Endothelial cell of umbilical vein (primary cell): ENCODE data around the gene ALDH1A3.

Experiments used
- TF ChIP-seq, protein P1 (sequence below), 2 donors: IDR thresholded peaks; 1 replicate in 1 of 2; 2 replicates in 1 of 2; pipeline ENCODE4 v1.5.1; 2011; ENCODE audit warnings: low read length in 2 of 2, mild to moderate bottlenecking in 2 of 2, moderate library complexity in 2 of 2, control low read depth in 1 of 2, inconsistent platforms in 1 of 2, low read depth in 1 of 2; ENCODE audit not compliant: insufficient read depth in 1 of 2; ENCODE audit errors: extremely low read depth in 1 of 2
- TF ChIP-seq, protein P2 (sequence below): IDR thresholded peaks from 2 replicates; pipeline ENCODE4 v1.6.1; 2011; ENCODE audit not compliant: insufficient read depth, insufficient read length

DNA sequence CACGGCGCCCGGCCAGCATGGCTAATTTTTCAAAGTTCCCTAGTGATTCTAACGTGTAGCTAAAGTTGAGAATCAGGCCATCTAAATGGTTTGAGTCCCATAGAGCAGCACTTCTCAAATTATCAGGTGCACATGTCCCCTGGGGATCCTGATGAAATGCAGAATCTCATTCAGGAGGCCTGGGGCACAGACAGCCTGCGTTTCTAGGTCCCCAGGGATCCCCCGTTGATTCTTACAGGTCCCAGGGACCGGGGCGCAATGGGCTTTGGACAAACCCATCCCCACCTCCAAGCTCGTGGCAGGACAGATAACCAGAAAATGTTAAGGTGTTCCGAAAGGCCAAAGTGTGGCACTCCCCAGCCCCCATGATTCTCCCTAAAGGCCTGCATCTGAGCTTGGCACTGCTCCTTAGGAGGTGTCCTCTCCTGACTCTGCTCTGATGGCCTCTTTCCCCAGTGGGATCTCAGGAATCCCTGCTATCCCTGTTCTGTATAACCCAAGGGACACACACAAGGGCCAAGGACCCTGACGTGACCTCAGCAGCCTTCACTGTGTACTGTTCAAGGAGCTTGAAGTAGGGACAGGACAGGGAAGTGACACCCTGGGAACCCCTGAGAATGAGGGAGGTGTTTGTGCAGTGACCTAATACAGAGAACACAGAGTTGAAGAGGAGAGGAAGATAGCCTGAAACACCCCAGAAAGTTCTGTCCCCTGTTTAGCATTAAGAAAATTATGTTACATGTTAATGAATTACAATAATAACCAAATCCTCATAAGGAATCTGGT is 47.5 kb downstream of the ALDH1A3 start:
- TF ChIP-seq, protein P1, sequence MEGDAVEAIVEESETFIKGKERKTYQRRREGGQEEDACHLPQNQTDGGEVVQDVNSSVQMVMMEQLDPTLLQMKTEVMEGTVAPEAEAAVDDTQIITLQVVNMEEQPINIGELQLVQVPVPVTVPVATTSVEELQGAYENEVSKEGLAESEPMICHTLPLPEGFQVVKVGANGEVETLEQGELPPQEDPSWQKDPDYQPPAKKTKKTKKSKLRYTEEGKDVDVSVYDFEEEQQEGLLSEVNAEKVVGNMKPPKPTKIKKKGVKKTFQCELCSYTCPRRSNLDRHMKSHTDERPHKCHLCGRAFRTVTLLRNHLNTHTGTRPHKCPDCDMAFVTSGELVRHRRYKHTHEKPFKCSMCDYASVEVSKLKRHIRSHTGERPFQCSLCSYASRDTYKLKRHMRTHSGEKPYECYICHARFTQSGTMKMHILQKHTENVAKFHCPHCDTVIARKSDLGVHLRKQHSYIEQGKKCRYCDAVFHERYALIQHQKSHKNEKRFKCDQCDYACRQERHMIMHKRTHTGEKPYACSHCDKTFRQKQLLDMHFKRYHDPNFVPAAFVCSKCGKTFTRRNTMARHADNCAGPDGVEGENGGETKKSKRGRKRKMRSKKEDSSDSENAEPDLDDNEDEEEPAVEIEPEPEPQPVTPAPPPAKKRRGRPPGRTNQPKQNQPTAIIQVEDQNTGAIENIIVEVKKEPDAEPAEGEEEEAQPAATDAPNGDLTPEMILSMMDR (IDR thresholded peaks at IDR 0.05; ENCODE audit: extremely low read depth in 1 of 2, insufficient read depth in 1 of 2, low read depth in 1 of 2, low read length in 2 of 2), result no peak
- TF ChIP-seq, protein P2, sequence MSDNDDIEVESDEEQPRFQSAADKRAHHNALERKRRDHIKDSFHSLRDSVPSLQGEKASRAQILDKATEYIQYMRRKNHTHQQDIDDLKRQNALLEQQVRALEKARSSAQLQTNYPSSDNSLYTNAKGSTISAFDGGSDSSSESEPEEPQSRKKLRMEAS, result no peak
